Stimulated activated naive B cell treated with anti-CD40 and anti-IgM and Interleukin-4, amounts not matched to agents 10 μg/mL and 1 μg/mL and 100 μg/mL, for 72 hours (primary cell): ENCODE data around the gene NECAP2.
"Not testable (repeated sequence)": the region's sequence is repeated elsewhere in the genome, so short reads cannot be mapped to it uniquely, and the experiment has no call there.

Experiments used
- ATAC-seq, 2 donors: fragments of 150-1000 bp; cut with Tn5 transposase; replicated peaks; 2 replicates each; pipeline ENCODE4 v1.10.0; 2021; ENCODE audit warnings: moderate library complexity in 1 of 2
- DNase-seq: peaks from one replicate; pipeline ENCODE4 v3.0.0; 2021
- H3K27ac Mint-ChIP-seq: one replicate; pipeline ENCODE4 v1.8.0; 2022; ENCODE audit warnings: mild to moderate bottlenecking, mixed read lengths
- H3K27me3 Mint-ChIP-seq, 2 donors: one replicate each; pipeline ENCODE4 v1.8.0; 2022; ENCODE audit warnings: mixed read lengths in 2 of 2
- H3K36me3 Mint-ChIP-seq, 2 donors: one replicate each; pipeline ENCODE4 v1.8.0; 2022; ENCODE audit warnings: mixed read lengths in 2 of 2, mild to moderate bottlenecking in 1 of 2
- H3K4me1 Mint-ChIP-seq, 2 donors: one replicate each; pipeline ENCODE4 v1.8.0; 2022; ENCODE audit warnings: mixed read lengths in 2 of 2, mild to moderate bottlenecking in 1 of 2
- H3K4me3 Mint-ChIP-seq, 2 donors: one replicate each; pipeline ENCODE4 v1.8.0; 2022; ENCODE audit warnings: mild to moderate bottlenecking in 2 of 2, mixed read lengths in 2 of 2, moderate library complexity in 1 of 2
- H3K9me3 Mint-ChIP-seq, 2 donors: one replicate each; pipeline ENCODE4 v1.8.0; 2022; ENCODE audit warnings: mixed read lengths in 2 of 2, mild to moderate bottlenecking in 1 of 2

NECAP2 gene

GRCh38 chr1:16506364-16507136, 66.0 kb downstream of the NECAP2 start:
- not testable (repeated sequence) for H3K4me3 Mint-ChIP-seq, ATAC-seq, H3K36me3 Mint-ChIP-seq

GRCh38 chr1:16508861-16509445, 68.4 kb downstream of the NECAP2 start:
- H3K9me3 Mint-ChIP-seq, H3K36me3 Mint-ChIP-seq, H3K4me1 Mint-ChIP-seq, DNase-seq, H3K27ac Mint-ChIP-seq, H3K4me3 Mint-ChIP-seq, H3K27me3 Mint-ChIP-seq, ATAC-seq: not testable (repeated sequence)

More at GRCh38 chr1:16506364-16507136, 66.0 kb downstream of the NECAP2 start:
- not testable (repeated sequence) for H3K4me1 Mint-ChIP-seq, H3K9me3 Mint-ChIP-seq, DNase-seq, H3K27ac Mint-ChIP-seq, H3K27me3 Mint-ChIP-seq
